OCI-LY7 (cell line): ENCODE results near the gene INSR.

ENCODE experiments used
- CTCF ChIP-seq: fragments of 200-600 bp; sonication (generic); conservative IDR thresholded peaks from 2 replicates; pipeline ENCODE4 v1.5.1; 2014; ENCODE audit warnings: mild to moderate bottlenecking, antibody characterized with exemption, low read length, moderate library complexity, mixed read lengths
- EZH2phosphoT487 ChIP-seq: fragments of 200-600 bp; sonication (generic); IDR thresholded peaks from 2 replicates; pipeline ENCODE4 v1.6.1; 2018; ENCODE audit warnings: low read depth, borderline replicate concordance, mild to moderate bottlenecking, mixed run types, antibody characterized with exemption, low read length, moderate library complexity, mixed read lengths

- TF ChIP-seq CTCF (no peak), EZH2phosphoT487 (no peak)
These were observed 111.7 kb downstream of the INSR start for GRCh38 chr19:7182489-7182888.
